CD4-positive, alpha-beta T cell treated with Interleukin-12 subunit alpha and Interleukin-12 subunit beta, for 1 hour (primary cell): Measurements from ENCODE around the gene S100P.
"Not testable (repeated sequence)": the region's sequence is repeated elsewhere in the genome, so short reads cannot be mapped to it uniquely, and the experiment has no call there.

Experiments used
- DNase-seq: peaks from one replicate; pipeline ENCODE4 v3.0.0-alpha.2; 2020

S100P gene

GRCh38 chr4:6699903-6700302 lies 6.2 kb downstream of the S100P start:
- DNase-seq: no peak

GRCh38 chr4:6701371-6701770 lies 7.7 kb downstream of the S100P start:
- DNase-seq: peak; percentile 62

- DNase-seq: no peak
These were observed 9.1 kb downstream of the S100P start for GRCh38 chr4:6702761-6703160.

GRCh38 chr4:6703786-6704185 lies 10.1 kb downstream of the S100P start:
- no peak for DNase-seq

GRCh38 chr4:6705646-6706045 lies 12.0 kb downstream of the S100P start:
- DNase-seq: no peak

- no peak for DNase-seq
These were observed 12.5 kb downstream of the S100P start for GRCh38 chr4:6706173-6706572.

GRCh38 chr4:6709230-6710114 lies 15.8 kb downstream of the S100P start, which contains the start of gene MRFAP1L1:
Gene MRFAP1L1 (minus strand): TSS chr4:6709865. CDS start chr4:6709629, 236 bp downstream.
- peak; percentile 97 for DNase-seq

- no peak for DNase-seq
These were observed 16.6 kb downstream of the S100P start for GRCh38 chr4:6710282-6710681.

- no peak for DNase-seq
These were observed 17.3 kb downstream of the S100P start for GRCh38 chr4:6710996-6711395.

- DNase-seq: no peak
These were observed 21.3 kb downstream of the S100P start for GRCh38 chr4:6714954-6715353.

- DNase-seq: no peak
These were observed 22.0 kb downstream of the S100P start for GRCh38 chr4:6715704-6716017.

- peak; percentile 94 for DNase-seq
These were observed 22.6 kb downstream of the S100P start, which contains the start of gene BLOC1S4 for GRCh38 chr4:6716018-6716911. Gene BLOC1S4 (plus strand): TSS chr4:6716174. CDS start chr4:6716210, 36 bp downstream.

GRCh38 chr4:6716958-6717655 lies 23.4 kb downstream of the S100P start:
- no peak for DNase-seq

- no peak for DNase-seq
These were observed 25.4 kb downstream of the S100P start for GRCh38 chr4:6718932-6719610.

GRCh38 chr4:6719611-6720179 lies 26.0 kb downstream of the S100P start:
- no peak for DNase-seq

- peak; percentile 80 for DNase-seq
These were observed 26.6 kb downstream of the S100P start for GRCh38 chr4:6720202-6720699.

- no peak for DNase-seq
These were observed 27.4 kb downstream of the S100P start for GRCh38 chr4:6721121-6721520.

GRCh38 chr4:6722891-6723290 lies 29.2 kb downstream of the S100P start:
- no peak for DNase-seq

- DNase-seq: no peak
These were observed 30.2 kb downstream of the S100P start for GRCh38 chr4:6723851-6724250.

- DNase-seq: no peak
These were observed 30.9 kb downstream of the S100P start for GRCh38 chr4:6724421-6725111.

GRCh38 chr4:6725427-6725961 lies 31.8 kb downstream of the S100P start:
- not testable (repeated sequence) for DNase-seq
